Fibroblast of lung (primary cell): ENCODE results near the gene PSMD11. TPM values are rescaled to one million over a fixed set of nuclear protein-coding genes. Genes with fewer than 3 reads are reported as not detected.

Source experiments
- DNase-seq, 2 donors: peaks; one replicate each; pipeline versions ENCODE4 v3.0.0 to v3.0.0-alpha.2; 2010; ENCODE audit warnings: low read depth in 2 of 2
- H2AFZ ChIP-seq: 2 replicates; pipeline ENCODE4 v1.5.1; 2012; ENCODE audit warnings: low read length, control low read depth, inconsistent platforms
- H3K27ac ChIP-seq: 2 replicates; pipeline ENCODE4 v1.5.1; 2011; ENCODE audit warnings: low read length, control low read depth; ENCODE audit not compliant: insufficient read depth
- H3K27me3 ChIP-seq: 2 replicates; pipeline ENCODE4 v1.5.1; 2011; ENCODE audit warnings: mild to moderate bottlenecking, low read length; ENCODE audit not compliant: control insufficient read depth, insufficient read depth
- H3K36me3 ChIP-seq: 2 replicates; pipeline ENCODE4 v1.5.1; 2011; ENCODE audit warnings: low read length; ENCODE audit not compliant: control insufficient read depth, insufficient read depth
- H3K4me1 ChIP-seq: 2 replicates; pipeline ENCODE4 v1.5.1; 2011; ENCODE audit warnings: low read length; ENCODE audit not compliant: control insufficient read depth, insufficient read depth; ENCODE audit errors: extremely low read depth
- H3K4me2 ChIP-seq: 2 replicates; pipeline ENCODE4 v1.5.1; 2011; ENCODE audit warnings: low read length, control low read depth; ENCODE audit not compliant: insufficient read depth; ENCODE audit errors: extremely low read depth
- H3K4me3 ChIP-seq, 4 experiments: fragments of 200-600 bp in 1 of 4; sonication (generic) in 1 of 4; replicated peaks in 1 of 4; 2 replicates each; pipeline ENCODE4 v1.5.1; 2011 to 2016; ENCODE audit warnings: low read length in 4 of 4, low read depth in 3 of 4, mild to moderate bottlenecking in 3 of 4, control low read depth in 2 of 4, inconsistent platforms in 1 of 4, mixed read lengths in 1 of 4; ENCODE audit not compliant: insufficient read depth in 1 of 4; ENCODE audit errors: control extremely low read depth in 1 of 4
- H3K79me2 ChIP-seq: 2 replicates; pipeline ENCODE4 v1.5.1; 2012; ENCODE audit warnings: mild to moderate bottlenecking, low read length, inconsistent platforms; ENCODE audit not compliant: control insufficient read depth, insufficient read depth
- H3K9ac ChIP-seq: 2 replicates; pipeline ENCODE4 v1.5.1; 2011; ENCODE audit warnings: mild to moderate bottlenecking, low read length, control low read depth; ENCODE audit not compliant: insufficient read depth
- H3K9me3 ChIP-seq: 2 replicates; pipeline ENCODE4 v1.5.1; 2012; ENCODE audit warnings: low read depth, low read length; ENCODE audit not compliant: control insufficient read depth, insufficient read depth
- H4K20me1 ChIP-seq: 2 replicates; pipeline ENCODE4 v1.5.1; 2011; ENCODE audit warnings: low read length; ENCODE audit not compliant: control insufficient read depth, insufficient read depth; ENCODE audit errors: extremely low read depth
- CTCF ChIP-seq, 2 donors: IDR thresholded peaks in 1 of 2; conservative IDR thresholded peaks in 1 of 2; 1 replicate in 1 of 2; 2 replicates in 1 of 2; pipeline ENCODE4 v1.5.1; 2011 to 2012; ENCODE audit warnings: low read length in 2 of 2, control low read depth in 1 of 2, inconsistent platforms in 1 of 2, low read depth in 1 of 2, mild to moderate bottlenecking in 1 of 2
- EZH2 ChIP-seq: IDR thresholded peaks from 2 replicates; pipeline ENCODE4 v1.5.1; 2012; ENCODE audit warnings: low read length, control low read depth, mild to moderate bottlenecking; ENCODE audit errors: missing control alignments
- polyA plus RNA-seq, 2 donors: library from polyadenylated mRNA; depleted of rRNA in 1 of 2; stranded (reverse) in 1 of 2; unstranded in 1 of 2; fragments of >200 nt; gene quantifications; 2 replicates each; pipeline ENCODE4 v1.2.1, GENCODE V29; 2011 to 2012; ENCODE audit warnings: missing spikeins in 1 of 2
- total RNA-seq: library from RNA; depleted of rRNA; stranded (reverse); fragments of >200 nt; gene quantifications from 2 replicates; pipeline ENCODE4 v1.2.1, GENCODE V29; 2014

The PSMD11 gene
- total and polyA plus RNA-seq, 2 donors (not counting 1 experiment from before 2014, with no cell fraction given): 74.1 to 77.9 TPM

- no peak for TF ChIP-seq EZH2
- TF ChIP-seq CTCF (conservative IDR thresholded peaks at IDR 0.05 in 1 of 2, IDR thresholded peaks at IDR 0.05 in 1 of 2; ENCODE audit: low read depth in 1 of 2, low read length in 2 of 2): no peak
- Histone ChIP-seq H3K4me2 (no peak overlapping the region), H3K9ac (no peak overlapping the region), H4K20me1 (no peaks in the 10 kb centered on the region), H3K4me3 (no peak overlapping the region), H3K27me3 (no peaks in the 10 kb centered on the region), H3K4me1 (no peaks in the 10 kb centered on the region), H3K9me3 (no peaks in the 10 kb centered on the region), H3K36me3 (no peaks in the 10 kb centered on the region), H2AFZ (no peak overlapping the region), H3K79me2 (no peaks in the 10 kb centered on the region), H3K27ac (no peak overlapping the region)
- DNase-seq: no peak
Measured at GRCh38 chr17:32510466-32510865, 66.2 kb downstream of the PSMD11 start.

- no peaks in the 10 kb centered on the region for H4K20me1 ChIP-seq
- no peak overlapping the region for H3K9ac ChIP-seq
- H3K79me2 ChIP-seq: no peaks in the 10 kb centered on the region
- no peak overlapping the region for H3K4me2 ChIP-seq
- no peaks in the 10 kb centered on the region for H3K4me1 ChIP-seq
- H2AFZ ChIP-seq: no peak overlapping the region
- no peaks in the 10 kb centered on the region for H3K9me3 ChIP-seq
- no peaks in the 10 kb centered on the region for H3K27me3 ChIP-seq
- H3K36me3 ChIP-seq: no peaks in the 10 kb centered on the region
- no peak overlapping the region for H3K27ac ChIP-seq
- no peak for DNase-seq
- H3K4me3 ChIP-seq: no peak overlapping the region
- TF ChIP-seq EZH2: no peak
- TF ChIP-seq CTCF (conservative IDR thresholded peaks at IDR 0.05 in 1 of 2, IDR thresholded peaks at IDR 0.05 in 1 of 2; ENCODE audit: low read depth in 1 of 2, low read length in 2 of 2): no peak
Measured at GRCh38 chr17:32512328-32512727, 68.0 kb downstream of the PSMD11 start.

GRCh38 chr17:32513579-32513978 lies 69.3 kb downstream of the PSMD11 start:
- H2AFZ ChIP-seq: no peak overlapping the region
- H3K79me2 ChIP-seq: no peaks in the 10 kb centered on the region
- TF ChIP-seq EZH2: no peak
- TF ChIP-seq CTCF (conservative IDR thresholded peaks at IDR 0.05 in 1 of 2, IDR thresholded peaks at IDR 0.05 in 1 of 2; ENCODE audit: low read depth in 1 of 2, low read length in 2 of 2): no peak

More at GRCh38 chr17:32513579-32513978, 69.3 kb downstream of the PSMD11 start:
- Histone ChIP-seq H3K4me2 (no peak overlapping the region), H3K27me3 (no peaks in the 10 kb centered on the region), H4K20me1 (no peaks in the 10 kb centered on the region), H3K9me3 (no peaks in the 10 kb centered on the region), H3K4me3 (no peak overlapping the region), H3K4me1 (no peaks in the 10 kb centered on the region), H3K36me3 (no peaks in the 10 kb centered on the region), H3K27ac (no peak overlapping the region), H3K9ac (no peak overlapping the region)
- DNase-seq: no peak
